ENCODE data around the gene FBXO42.
A peak's percentile ranks its signal among the peaks of the same experiment; 100 is the strongest.
"Not testable (repeated sequence)": the region's sequence is repeated elsewhere in the genome, so short reads cannot be mapped to it uniquely, and the experiment has no call there.

FBXO42 gene

GRCh38 chr1:16275591-16275990 lies 76.7 kb downstream of the FBXO42 start:
- H3K36me3 ChIP-seq: peaks cover 30 to 98% (median 55%) of the 10 kb centered on the region in 11 experiments
- H3K9me3 ChIP-seq (replicated peaks in 1 of 11): no peaks in the 10 kb centered on the region
- no peak overlapping the region for H3K9ac ChIP-seq
- H3K4me2 ChIP-seq: no peak overlapping the region
- peaks cover 0 to 98% (median 25%) of the 10 kb centered on the region in 11 experiments; a peak in 16 of 22 replicates for H4K20me1 ChIP-seq
- H3K4me3 ChIP-seq: no peak overlapping the region
- TF ChIP-seq Cebpa-rat (IDR thresholded peaks at IDR 0.05): no peak
- no peaks in the 10 kb centered on the region for H3K27me3 ChIP-seq
- no peak overlapping the region for H3K27ac ChIP-seq
- H3K4me1 ChIP-seq: peaks cover 0 to 8% (median 4%) of the 10 kb centered on the region in 10 experiments; a peak in 8 of 20 replicates

GRCh38 chr1:16267690-16268180 lies 84.5 kb downstream of the FBXO42 start:
- no peaks in the 10 kb centered on the region for H3K9me3 ChIP-seq (replicated peaks in 1 of 11)
- H3K4me1 ChIP-seq: peaks cover 0 to 14% (median 0%) of the 10 kb centered on the region in 10 experiments; a peak in 2 of 20 replicates
- TF ChIP-seq Cebpa-rat (IDR thresholded peaks at IDR 0.05): no peak
- H3K4me2 ChIP-seq: no peak overlapping the region
- peaks cover 9 to 89% (median 23%) of the 10 kb centered on the region in 11 experiments; a peak in 19 of 22 replicates for H3K36me3 ChIP-seq
- H3K4me3 ChIP-seq: no peak overlapping the region
- H3K27ac ChIP-seq: no peak overlapping the region
- H3K27me3 ChIP-seq: no peaks in the 10 kb centered on the region
- peaks cover 8 to 100% (median 34%) of the 10 kb centered on the region in 11 experiments; a peak in 17 of 22 replicates for H4K20me1 ChIP-seq
- no peak overlapping the region for H3K9ac ChIP-seq

- H3K36me3 ChIP-seq: peaks cover 6 to 89% (median 23%) of the 10 kb centered on the region in 11 experiments; a peak in 18 of 22 replicates
- H4K20me1 ChIP-seq: peaks cover 8 to 100% (median 35%) of the 10 kb centered on the region in 11 experiments; a peak in 17 of 22 replicates
Measured at GRCh38 chr1:16266411-16267118, 85.7 kb downstream of the FBXO42 start.

GRCh38 chr1:16262067-16262466 lies 90.2 kb downstream of the FBXO42 start:
- TF ChIP-seq Cebpa-rat (IDR thresholded peaks at IDR 0.05): no peak
- Histone ChIP-seq H3K4me2 (no peak overlapping the region), H3K27me3 (no peaks in the 10 kb centered on the region), H4K20me1 (peaks cover 13 to 100% (median 48%) of the 10 kb centered on the region in 11 experiments; a peak in 17 of 22 replicates), H3K27ac (no peak overlapping the region), H3K9ac (no peak overlapping the region), H3K4me3 (no peak overlapping the region), H3K4me1 (peaks cover 7 to 18% (median 11%) of the 10 kb centered on the region in 10 experiments; a peak in 14 of 20 replicates), H3K9me3 (replicated peaks in 1 of 11) (no peaks in the 10 kb centered on the region), H3K36me3 (peaks cover 2 to 92% (median 28%) of the 10 kb centered on the region in 11 experiments; a peak in 17 of 22 replicates)

More at GRCh38 chr1:16266411-16267118, 85.7 kb downstream of the FBXO42 start:
- H3K4me2 ChIP-seq: no peak overlapping the region
- TF ChIP-seq Cebpa-rat (IDR thresholded peaks at IDR 0.05): no peak
- H3K9ac ChIP-seq: no peak overlapping the region; a peak in 1 of 22 replicates
- H3K27me3 ChIP-seq: no peaks in the 10 kb centered on the region
- no peak overlapping the region for H3K27ac ChIP-seq
- H3K4me3 ChIP-seq: no peak overlapping the region
- H3K4me1 ChIP-seq: peaks cover 0 to 14% (median 0%) of the 10 kb centered on the region in 10 experiments; a peak in 2 of 20 replicates
- no peaks in the 10 kb centered on the region for H3K9me3 ChIP-seq (replicated peaks in 1 of 11)

- no peak overlapping the region for H3K27ac ChIP-seq
- H3K36me3 ChIP-seq: peaks cover 13 to 94% (median 36%) of the 10 kb centered on the region in 11 experiments
- no peak for TF ChIP-seq Cebpa-rat (IDR thresholded peaks at IDR 0.05)
- H3K4me1 ChIP-seq: peaks cover 4 to 17% (median 10%) of the 10 kb centered on the region in 10 experiments; a peak in 12 of 20 replicates
- H4K20me1 ChIP-seq: peaks cover 13 to 99% (median 40%) of the 10 kb centered on the region in 11 experiments; a peak in 17 of 22 replicates
- H3K9me3 ChIP-seq (replicated peaks in 1 of 11): no peaks in the 10 kb centered on the region
- no peak overlapping the region for H3K4me2 ChIP-seq
- H3K27me3 ChIP-seq: no peaks in the 10 kb centered on the region
- no peak overlapping the region for H3K4me3 ChIP-seq
- no peak overlapping the region for H3K9ac ChIP-seq
Measured at GRCh38 chr1:16260814-16261213, 91.5 kb downstream of the FBXO42 start.

- peaks cover 6 to 87% (median 28%) of the 10 kb centered on the region in 11 experiments; a peak in 16 of 22 replicates for H4K20me1 ChIP-seq
- peaks cover 34 to 99% (median 53%) of the 10 kb centered on the region in 11 experiments for H3K36me3 ChIP-seq
- H3K9ac ChIP-seq: no peak overlapping the region
- no peak overlapping the region for H3K27ac ChIP-seq
- H3K4me2 ChIP-seq: peak overlapping the region in 3 of 11 experiments; percentile 2 to 25 (median 5); a peak in 2 of 22 replicates
- H3K9me3 ChIP-seq (replicated peaks in 1 of 11): no peaks in the 10 kb centered on the region
- H3K27me3 ChIP-seq: no peaks in the 10 kb centered on the region
- TF ChIP-seq Cebpa-rat (IDR thresholded peaks at IDR 0.05): peak in 2 of 11 experiments; percentile 25 to 46; a peak in 1 of 22 replicates
- H3K4me1 ChIP-seq: peaks cover 4 to 17% (median 10%) of the 10 kb centered on the region in 10 experiments; a peak in 12 of 20 replicates
- no peak overlapping the region for H3K4me3 ChIP-seq
Measured at GRCh38 chr1:16258591-16259135, 93.6 kb downstream of the FBXO42 start.

GRCh38 chr1:16257968-16258367 lies 94.3 kb downstream of the FBXO42 start:
- Histone ChIP-seq H3K27ac (no peak overlapping the region; a peak in 1 of 22 replicates), H3K36me3 (peaks cover 41 to 99% (median 54%) of the 10 kb centered on the region in 11 experiments), H3K4me1 (peaks cover 4 to 17% (median 10%) of the 10 kb centered on the region in 10 experiments; a peak in 12 of 20 replicates), H3K4me2 (no peak overlapping the region), H3K9me3 (replicated peaks in 1 of 11) (no peaks in the 10 kb centered on the region), H3K27me3 (no peaks in the 10 kb centered on the region), H4K20me1 (peaks cover 6 to 84% (median 28%) of the 10 kb centered on the region in 11 experiments; a peak in 15 of 22 replicates), H3K9ac (no peak overlapping the region), H3K4me3 (no peak overlapping the region)
- no peak for TF ChIP-seq Cebpa-rat (IDR thresholded peaks at IDR 0.05)

GRCh38 chr1:16257556-16257955 lies 94.7 kb downstream of the FBXO42 start:
- H3K9ac ChIP-seq; H3K27ac ChIP-seq; H3K4me3 ChIP-seq; H3K9me3 ChIP-seq (replicated peaks in 1 of 11); H3K4me2 ChIP-seq; H3K27me3 ChIP-seq: not testable (repeated sequence)
- Histone ChIP-seq H3K36me3 (peaks cover 45 to 99% (median 55%) of the 10 kb centered on the region in 11 experiments), H4K20me1 (peaks cover 6 to 79% (median 28%) of the 10 kb centered on the region in 11 experiments; a peak in 15 of 22 replicates), H3K4me1 (peaks cover 4 to 17% (median 10%) of the 10 kb centered on the region in 10 experiments; a peak in 12 of 20 replicates)

GRCh38 chr1:16256478-16256877 lies 95.8 kb downstream of the FBXO42 start:
- Histone ChIP-seq H3K4me3 (no peak overlapping the region), H3K9ac (no peak overlapping the region), H3K27me3 (no peaks in the 10 kb centered on the region), H4K20me1 (peaks cover 6 to 76% (median 28%) of the 10 kb centered on the region in 11 experiments; a peak in 15 of 22 replicates), H3K4me2 (no peak overlapping the region), H3K4me1 (peaks cover 4 to 17% (median 10%) of the 10 kb centered on the region in 10 experiments; a peak in 12 of 20 replicates), H3K9me3 (replicated peaks in 1 of 11) (no peaks in the 10 kb centered on the region), H3K36me3 (peaks cover 56 to 100% (median 60%) of the 10 kb centered on the region in 11 experiments), H3K27ac (no peak overlapping the region)
- TF ChIP-seq Cebpa-rat (IDR thresholded peaks at IDR 0.05): no peak
